GM23248 (cell line): ENCODE data around the gene PHOX2A.

Experiments
- EZH2 ChIP-seq: fragments of 200-600 bp; sonication (generic); IDR thresholded peaks from 2 replicates; pipeline ENCODE4 v1.6.1; 2018; ENCODE audit warnings: antibody characterized with exemption, mild to moderate bottlenecking; ENCODE audit not compliant: insufficient read depth, poor library complexity, severe bottlenecking
- EZH2phosphoT487 ChIP-seq: fragments of 200-600 bp; sonication (generic); IDR thresholded peaks from 2 replicates; pipeline ENCODE4 v1.6.1; 2018; ENCODE audit warnings: antibody characterized with exemption, moderate library complexity, mild to moderate bottlenecking, low read depth; ENCODE audit not compliant: insufficient read depth

- TF ChIP-seq EZH2phosphoT487, result no peak
- TF ChIP-seq EZH2, result no peak
Measured at GRCh38 chr11:72235351-72236057, 8.5 kb downstream of the PHOX2A start.
